HG02588 (cell line): ENCODE data around the gene ARHGEF40.

ENCODE experiments used
- ATAC-seq: cut with Tn5 transposase; IDR thresholded peaks from one replicate; pipeline ENCODE4 v1.9.1; 2021; ENCODE audit warnings: mild to moderate bottlenecking, moderate library complexity; ENCODE audit not compliant: unreplicated experiment

The ARHGEF40 gene

DNA sequence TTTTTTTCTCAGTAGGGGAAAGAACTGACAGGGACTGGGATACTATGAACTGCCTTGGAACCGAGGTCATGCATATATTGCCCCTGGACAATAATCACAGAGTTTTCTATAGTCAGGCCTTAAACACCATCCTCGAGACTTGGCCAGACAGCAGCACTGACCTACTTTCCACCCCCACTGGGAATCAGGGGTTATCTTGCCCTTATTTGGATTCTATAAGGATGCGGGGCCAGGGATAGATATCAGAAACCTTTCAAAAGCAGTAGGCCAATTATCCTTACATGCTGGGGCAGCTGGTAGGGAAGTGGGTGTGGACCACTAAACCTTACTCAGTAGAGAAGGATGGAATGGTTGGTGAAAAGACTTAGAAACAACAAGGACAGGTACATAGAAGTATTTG, 26.3 kb downstream of the ARHGEF40 start:
- no peak for ATAC-seq

- no peak for ATAC-seq
Measured at GRCh38 chr14:21096978-21097635, 27.0 kb downstream of the ARHGEF40 start.

GRCh38 chr14:21097636-21098075, 27.6 kb downstream of the ARHGEF40 start:
- no peak for ATAC-seq

GRCh38 chr14:21098076-21098891, 28.2 kb downstream of the ARHGEF40 start, which contains the start of gene ZNF219:
Gene ZNF219, minus strand, starts transcription at chr14:21098655. Its CDS starts 5,064 bp downstream, at chr14:21093591.
- no peak for ATAC-seq

GRCh38 chr14:21098892-21099595, 28.9 kb downstream of the ARHGEF40 start:
- ATAC-seq, result no peak

GRCh38 chr14:21099596-21099985, 29.5 kb downstream of the ARHGEF40 start:
- ATAC-seq, result no peak

DNA sequence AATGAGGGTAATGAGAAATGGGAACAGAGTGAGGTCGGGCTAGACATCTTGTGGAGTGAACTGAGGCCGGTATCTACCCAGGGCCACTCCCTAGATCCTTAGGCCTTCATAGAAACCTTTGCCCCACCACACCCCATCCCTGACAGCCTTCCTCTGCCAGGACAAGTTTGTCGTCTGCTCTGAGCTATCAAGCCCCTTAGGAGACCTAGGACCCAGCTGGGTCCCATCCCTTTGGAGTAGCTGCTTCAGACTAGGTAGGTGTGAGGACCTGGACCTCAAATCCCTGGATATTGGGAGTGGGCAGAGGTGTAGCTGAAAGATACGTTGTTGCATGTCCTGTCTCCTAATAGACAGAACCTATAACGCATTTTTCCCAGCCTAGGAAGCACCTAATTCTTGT, 30.8 kb downstream of the ARHGEF40 start, which contains the start of gene TMEM253:
TSS of gene TMEM253 (plus strand) at position 136 of the 400 bp plus-strand sequence. CDS start 278 bp downstream, outside the sequence.
- ATAC-seq, result no peak

GRCh38 chr14:21101802-21102413, 31.8 kb downstream of the ARHGEF40 start:
- ATAC-seq, result no peak

GRCh38 chr14:21102521-21103410, 32.7 kb downstream of the ARHGEF40 start:
- ATAC-seq, result no peak

DNA sequence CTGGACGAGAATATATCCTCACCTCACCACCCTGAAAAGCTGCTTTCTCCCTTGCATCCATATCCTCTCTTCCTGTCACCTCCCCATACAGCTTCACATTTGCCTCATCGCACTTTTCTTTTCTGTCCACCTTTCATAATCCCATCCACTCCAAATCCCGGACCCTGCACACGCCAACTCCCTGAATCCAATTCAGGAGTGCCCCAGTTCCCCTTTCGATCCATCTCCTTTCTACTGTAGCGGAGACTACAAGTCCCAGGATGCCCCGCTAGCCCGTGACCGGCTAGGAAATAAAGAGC, 33.3 kb downstream of the ARHGEF40 start:
- no peak for ATAC-seq

DNA sequence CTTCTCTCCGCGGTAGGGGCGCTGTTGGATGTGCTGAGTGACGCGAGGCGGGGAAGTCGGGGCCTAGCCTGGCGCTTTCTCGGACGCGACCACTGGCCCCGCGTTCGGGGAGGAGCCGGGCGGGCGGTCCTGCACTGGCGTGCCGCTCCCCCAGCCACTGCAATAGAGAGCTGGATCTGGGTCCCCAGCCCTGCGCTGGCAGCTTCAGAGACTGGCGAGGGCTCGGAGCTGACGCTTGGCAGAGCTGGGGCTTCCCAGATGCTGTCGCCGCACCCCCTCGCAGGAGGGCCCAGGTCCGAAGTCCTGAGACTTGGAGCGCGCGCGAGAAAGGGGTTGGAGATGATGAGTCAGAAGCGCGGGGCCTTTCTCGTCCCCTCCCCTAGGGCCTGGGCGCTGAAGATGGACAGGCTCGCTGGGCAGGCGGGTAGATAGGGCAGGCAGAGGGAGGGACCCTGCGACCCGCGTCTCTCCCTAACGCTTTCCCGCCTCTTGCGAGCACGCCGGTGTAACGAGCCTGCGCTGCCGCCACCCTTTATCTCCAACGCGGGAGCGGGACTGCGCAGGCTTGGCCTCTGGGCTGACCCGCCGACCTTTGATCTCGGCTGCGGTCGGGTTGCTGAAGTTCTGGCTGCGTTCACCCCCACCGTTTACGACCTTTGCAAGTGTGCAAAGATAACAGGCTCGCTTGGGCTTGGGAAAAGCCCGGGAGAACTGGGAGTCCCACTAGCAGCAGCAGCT, 33.8 kb downstream of the ARHGEF40 start:
- ATAC-seq, result peak; percentile 91

- ATAC-seq, result peak; percentile 30
Measured at GRCh38 chr14:21104448-21105060, 34.5 kb downstream of the ARHGEF40 start.

DNA sequence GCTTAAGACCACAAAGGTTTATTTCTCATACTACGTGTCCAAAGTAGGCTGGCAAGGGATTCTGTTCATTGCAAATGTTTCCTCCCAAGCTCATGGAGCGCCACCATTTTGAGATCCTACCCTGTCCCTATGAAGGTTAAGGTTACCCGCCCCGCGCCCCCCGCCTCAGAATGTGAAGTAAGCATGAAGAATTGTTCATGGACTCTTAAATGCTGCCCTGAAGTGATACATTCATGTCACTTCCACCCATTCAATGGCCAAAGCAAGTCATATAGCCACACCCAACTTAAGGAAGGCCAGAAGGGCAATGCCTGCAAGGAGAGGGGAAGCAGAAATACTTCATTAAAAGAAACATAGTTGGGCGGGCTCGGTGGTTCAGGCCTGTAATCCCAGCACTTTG, 35.0 kb downstream of the ARHGEF40 start:
- ATAC-seq, result no peak

DNA sequence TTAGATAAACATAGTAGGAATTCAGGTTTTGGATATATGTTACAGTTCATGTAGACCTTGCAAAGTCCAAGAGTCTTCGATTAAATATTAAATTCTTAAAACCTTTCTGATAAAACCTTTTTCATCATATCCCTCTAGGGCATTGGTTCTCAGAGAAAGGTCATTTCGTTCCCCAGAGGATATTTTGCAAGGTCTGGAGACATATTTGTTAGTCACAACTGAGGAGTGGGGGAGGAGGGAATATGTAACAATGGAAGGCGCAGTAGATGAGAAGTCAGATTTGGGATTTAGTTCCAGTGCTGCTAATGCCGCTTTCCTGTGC, 36.0 kb downstream of the ARHGEF40 start:
- ATAC-seq, result no peak

- no peak for ATAC-seq
Measured at GRCh38 chr14:21106498-21107282, 36.6 kb downstream of the ARHGEF40 start.

- ATAC-seq, result no peak
Measured at GRCh38 chr14:21107283-21107800, 37.2 kb downstream of the ARHGEF40 start.

- ATAC-seq, result no peak
Measured at GRCh38 chr14:21108791-21109190, 38.7 kb downstream of the ARHGEF40 start.
